Measurements from ENCODE around the gene KLHL21. TPM values are rescaled to one million over a fixed set of nuclear protein-coding genes. Genes with fewer than 3 reads are reported as not detected.

Gene KLHL21
- total RNA-seq, 4 donors from 2014 or later, result 48.3 to 98.5 (median 57.0) TPM

GRCh38 chr1:6546326-6546725 is 56.3 kb downstream of the KLHL21 start:
- no peak for TF ChIP-seq CTCF (IDR thresholded peaks at IDR 0.05)
- DNase-seq (ENCODE audit: low spot score), result no peak
- no peak for ATAC-seq (ENCODE audit: low FRiP score)

- ATAC-seq (ENCODE audit: low FRiP score), result no peak
- DNase-seq (ENCODE audit: low spot score), result no peak
- TF ChIP-seq CTCF (IDR thresholded peaks at IDR 0.05), result no peak
These were observed 57.2 kb downstream of the KLHL21 start for GRCh38 chr1:6545276-6546112.

GRCh38 chr1:6544831-6545230 is 57.8 kb downstream of the KLHL21 start:
- ATAC-seq (ENCODE audit: low FRiP score), result no peak
- DNase-seq (ENCODE audit: low spot score), result no peak
- no peak for TF ChIP-seq CTCF (IDR thresholded peaks at IDR 0.05)

Small RNA genes lying within 50 kb of the gene (small RNA-seq; reads per million reads assigned to genes)
- gene RNU6-731P, result not detected

Other genes with a start within 250 kb of the KLHL21 start
- gene ACOT7, start 209.1 kb downstream of the KLHL21 start, total RNA-seq, result 10 to 100 TPM in 2 of 4 donors, 1 to 10 TPM in 2; 7.4 to 16.7 (median 9.2) TPM
- gene HES2, start 182.9 kb downstream of the KLHL21 start, total RNA-seq, result under 1 TPM in 1 of 4 donors, not detected in 3; 0.12 TPM
- under 1 TPM in 1 of 4 donors, not detected in 3; 0.12 TPM for gene ESPN, start 178.1 kb downstream of the KLHL21 start, total RNA-seq
- 10 to 100 TPM in 1 of 4 donors, 1 to 10 TPM in 3; 4.4 to 25.5 (median 6.6) TPM for gene TNFRSF25, start 136.7 kb downstream of the KLHL21 start, total RNA-seq
- gene PLEKHG5, start 111.2 kb downstream of the KLHL21 start, total RNA-seq, result 10 to 100 TPM in 1 of 4 donors, 1 to 10 TPM in 3; 6.6 to 24.6 (median 7.9) TPM
- gene NOL9, start 48.4 kb downstream of the KLHL21 start, total RNA-seq, result 10 to 100 TPM; 18.2 to 45.2 (median 24.7) TPM
- under 1 TPM in 1 of 4 donors, not detected in 3; 0.19 TPM for gene TAS1R1, start 47.6 kb downstream of the KLHL21 start, total RNA-seq
- 10 to 100 TPM in 3 of 4 donors, 1 to 10 TPM in 1; 9.9 to 19.2 (median 13.4) TPM for gene ZBTB48, start 22.9 kb downstream of the KLHL21 start, total RNA-seq
- gene PHF13, start 10.9 kb upstream of the KLHL21 start, total RNA-seq, result 10 to 100 TPM in 3 of 4 donors, 1 to 10 TPM in 1; 8.6 to 15.1 (median 14.7) TPM
- gene THAP3, start 22.0 kb upstream of the KLHL21 start, total RNA-seq, result 10 to 100 TPM; 11.6 to 35.0 (median 23.2) TPM
- 10 to 100 TPM; 26.2 to 50.9 (median 30.5) TPM for gene DNAJC11, start 98.9 kb upstream of the KLHL21 start, total RNA-seq
- gene CAMTA1, start 182.6 kb upstream of the KLHL21 start, total RNA-seq, result 10 to 100 TPM; 45.3 to 68.9 (median 62.0) TPM

Measured in omental fat pad (tissue), 4 donors.